ENCODE data around the gene PRKCA. TPM values are rescaled to one million over a fixed set of nuclear protein-coding genes. Genes with fewer than 3 reads are reported as not detected.

The PRKCA gene
- total and polyA plus RNA-seq, 2 donors (not counting 3 experiments of a cell fraction or from before 2014, with no cell fraction given), result 7.5 to 34.2 TPM

GRCh38 chr17:66751771-66752170, 449.4 kb downstream of the PRKCA start:
- no TSS peak for BruUV-seq (replicated peaks)
- no peaks in the 10 kb centered on the region for H3K79me2 ChIP-seq (ENCODE audit: control insufficient read depth, insufficient read depth, low read length)
- H3K4me2 ChIP-seq (ENCODE audit: insufficient read depth, low read length), result no peak overlapping the region
- no peaks in the 10 kb centered on the region for H3K9me3 ChIP-seq (replicated peaks; ENCODE audit: control insufficient read depth, insufficient read depth, low read length)
- TF ChIP-seq JUN (IDR thresholded peaks at IDR 0.05; ENCODE audit: borderline replicate concordance, insufficient read depth, insufficient read length, low read depth) (no peak), POLR2AphosphoS5 (IDR thresholded peaks at IDR 0.05; ENCODE audit: insufficient read depth, low read depth, low read length) (no peak), MAX (IDR thresholded peaks at IDR 0.05; ENCODE audit: insufficient read depth, insufficient read length) (no peak), FOS (IDR thresholded peaks at IDR 0.05; ENCODE audit: borderline replicate concordance, insufficient read depth, low read length) (no peak), GATA2 (IDR thresholded peaks at IDR 0.05; ENCODE audit: insufficient read depth, insufficient read length, low read depth, low read length) (no peak), EZH2 (IDR thresholded peaks at IDR 0.05; ENCODE audit: borderline replicate concordance, low read depth, low read length, severe bottlenecking) (no peak), POLR2A (IDR thresholded peaks at IDR 0.05; ENCODE audit: low read depth, low read length) (no peak), MYC (IDR thresholded peaks at IDR 0.05; ENCODE audit: low read depth, low read length) (no peak), CTCF (IDR thresholded peaks at IDR 0.05; ENCODE audit: extremely low read depth in 1 of 2, insufficient read depth in 1 of 2, low read depth in 1 of 2, low read length in 2 of 2) (no peak)
- H3K4me1 ChIP-seq (ENCODE audit: control insufficient read depth, extremely low read depth, insufficient read depth, low read length), result no peaks in the 10 kb centered on the region
- no peaks in the 10 kb centered on the region for H3K9me1 ChIP-seq (replicated peaks; ENCODE audit: control insufficient read depth, extremely low read depth, insufficient read depth, low read length)
- intact Hi-C loops (cut with micrococcal nuclease) (no loop called here), dilution Hi-C loops (cut with MboI; ENCODE audit: extremely low pct_ligation_motif_present, low sequenced_read_pairs) (no loop called here)
- FAIRE-seq (no peak), DNase-seq (ENCODE audit: low read depth, low spot score) (no peak)
- H3K27me3 ChIP-seq (ENCODE audit: control insufficient read depth in 2 of 2, insufficient read depth in 2 of 2, low read length in 2 of 2), result no peaks in the 10 kb centered on the region
- CTCF ChIA-PET, result no interaction called here
- no peaks in the 10 kb centered on the region for H3K36me3 ChIP-seq (ENCODE audit: control insufficient read depth in 2 of 2, extremely low read depth in 1 of 2, insufficient read depth in 2 of 2, low read length in 2 of 2)
- H2AFZ ChIP-seq (ENCODE audit: low read depth, low read length), result no peak overlapping the region
- no peaks in the 10 kb centered on the region for H4K20me1 ChIP-seq (replicated peaks; ENCODE audit: control insufficient read depth, extremely low read depth, insufficient read depth, low read length)
- POLR2A ChIA-PET, result no interaction called here
- no peak overlapping the region for H3K9ac ChIP-seq (replicated peaks; ENCODE audit: extremely low read depth, insufficient read depth, low read length)
- H3K27ac ChIP-seq (ENCODE audit: insufficient read depth, low read depth, low read length), result no peak overlapping the region
- H3K4me3 ChIP-seq (replicated peaks in 1 of 3; ENCODE audit: insufficient read depth in 1 of 3, low read depth in 1 of 3, low read length in 3 of 3), result no peak overlapping the region

Measured in endothelial cell of umbilical vein (primary cell).